WTC11 (cell line): ENCODE measurements around the gene FETUB. TPM values are rescaled to one million over a fixed set of nuclear protein-coding genes. Genes with fewer than 3 reads are reported as not detected.

Source experiments
- ATAC-seq: fragments of 200-7000 bp; cut with Tn5 transposase; 2 replicates; pipeline ENCODE4 v1.10.0; 2021; ENCODE audit warnings: mild to moderate bottlenecking, moderate library complexity
- CTCF ChIA-PET: fragments of 300-600 bp; sonication (Branson Sonifier 250); formaldehyde crosslinking; loops from one replicate; lab custom pipeline; 2021; ENCODE audit warnings: antibody characterized with exemption; lab: Charles Lee
- POLR2A ChIA-PET: fragments of 350-600 bp; sonication (Branson Sonifier 250); formaldehyde crosslinking; loops from one replicate; lab custom pipeline; 2021; ENCODE audit warnings: antibody characterized with exemption; lab: Charles Lee
- DNase-seq: peaks from one replicate; pipeline ENCODE4 v3.0.0; 2021; ENCODE audit warnings: low spot score
- H3K27ac Mint-ChIP-seq: 2 replicates; pipeline ENCODE4 v1.8.0; 2021; ENCODE audit warnings: mixed read lengths
- H3K27me3 Mint-ChIP-seq: 2 replicates; pipeline ENCODE4 v1.8.0; 2021; ENCODE audit warnings: low read depth, mild to moderate bottlenecking, moderate library complexity, mixed read lengths
- H3K36me3 Mint-ChIP-seq: 2 replicates; pipeline ENCODE4 v1.8.0; 2021; ENCODE audit warnings: mixed read lengths
- H3K4me1 Mint-ChIP-seq: 2 replicates; pipeline ENCODE4 v1.8.0; 2022; ENCODE audit warnings: mixed read lengths
- H3K4me3 Mint-ChIP-seq: 2 replicates; pipeline ENCODE4 v1.8.0; 2021; ENCODE audit warnings: mild to moderate bottlenecking, moderate library complexity, mixed read lengths
- H3K9me3 Mint-ChIP-seq: 2 replicates; pipeline ENCODE4 v1.8.0; 2021; ENCODE audit warnings: mixed read lengths
- AR ChIP-seq: fragments of 250-450 bp; sonication (Bioruptor Pico); IDR thresholded peaks from 2 replicates; pipeline ENCODE4 v1.9.0; 2021; ENCODE audit warnings: mild to moderate bottlenecking
- EMX1 ChIP-seq: fragments of 250-450 bp; sonication (Bioruptor Pico); IDR thresholded peaks from 2 replicates; pipeline ENCODE4 v1.8.0; 2021; ENCODE audit warnings: mild to moderate bottlenecking
- FOXP4 ChIP-seq: sonication (generic); formaldehyde crosslinking; IDR thresholded peaks from 2 replicates; pipeline ENCODE4 v1.8.0; 2022; ENCODE audit warnings: mild to moderate bottlenecking, missing genetic modification reagents
- GTF2I ChIP-seq: fragments of 250-450 bp; sonication (Bioruptor Pico); conservative IDR thresholded peaks from 2 replicates; pipeline ENCODE4 v1.4.0; 2021; ENCODE audit warnings: mild to moderate bottlenecking
- NFE2L1 ChIP-seq: sonication (generic); formaldehyde crosslinking; IDR thresholded peaks from 2 replicates; pipeline ENCODE4 v1.8.1; 2023; ENCODE audit warnings: missing genetic modification reagents
- TCF7 ChIP-seq: sonication (generic); formaldehyde crosslinking; IDR thresholded peaks from 2 replicates; pipeline ENCODE4 v1.8.0; 2022; ENCODE audit warnings: mild to moderate bottlenecking, low read depth, missing genetic modification reagents, moderate library complexity
- USF1 ChIP-seq: sonication (generic); formaldehyde crosslinking; IDR thresholded peaks from 2 replicates; pipeline ENCODE4 v1.8.0; 2022; ENCODE audit warnings: mild to moderate bottlenecking, missing genetic modification reagents
- ZBTB21 ChIP-seq: sonication (generic); formaldehyde crosslinking; IDR thresholded peaks from 2 replicates; pipeline ENCODE4 v1.8.1; 2023; ENCODE audit warnings: mild to moderate bottlenecking, missing genetic modification reagents, borderline replicate concordance
- ZNF121 ChIP-seq: sonication (generic); formaldehyde crosslinking; IDR thresholded peaks from 2 replicates; pipeline ENCODE4 v1.8.0; 2023; ENCODE audit warnings: missing genetic modification reagents
- total RNA-seq: library from RNA; stranded (reverse); gene quantifications from 3 replicates; pipeline ENCODE4 v1.2.3, GENCODE V29; 2021
- TF ChIP-seq, protein P1 (sequence below): sonication (generic); formaldehyde crosslinking; IDR thresholded peaks from 2 replicates; pipeline ENCODE4 v1.8.0; 2023; ENCODE audit warnings: missing genetic modification reagents, mild to moderate bottlenecking, borderline replicate concordance
- TF ChIP-seq, protein P2 (sequence below): sonication (generic); formaldehyde crosslinking; IDR thresholded peaks from 2 replicates; pipeline ENCODE4 v1.8.1; 2022; ENCODE audit warnings: low read depth, mild to moderate bottlenecking, moderate library complexity, missing genetic modification reagents, borderline replicate concordance

FETUB gene
- total RNA-seq, 1 experiment from 2014 or later = not detected

- no peak for ATAC-seq
Measured at GRCh38 chr3:186626254-186626847, 13.8 kb upstream of the FETUB start.

GRCh38 chr3:186627852-186628414 lies 12.3 kb upstream of the FETUB start:
- CTCF ChIA-PET = no interaction called here
- DNase-seq = no peak
- Mint-ChIP-seq H3K9me3 (peaks cover 3% of the 10 kb centered on the region; the same call in 1 of the 2 replicates), H3K27me3 (peaks cover 2% of the 10 kb centered on the region; the same call in 1 of the 2 replicates), H3K36me3 (no peaks in the 10 kb centered on the region), H3K4me1 (peaks cover 7% of the 10 kb centered on the region; the same call in 1 of the 2 replicates), H3K4me3 (no peak overlapping the region), H3K27ac (no peak overlapping the region)
- POLR2A ChIA-PET = no interaction called here
- ATAC-seq = no peak
- TF ChIP-seq TCF7 (CRISPR knock-in tag) (no peak), ZBTB21 (CRISPR knock-in tag) (no peak), EMX1 (CRISPR knock-in tag) (no peak), GTF2I (CRISPR knock-in tag) (no peak), ZNF121 (CRISPR knock-in tag) (no peak), AR (CRISPR knock-in tag) (no peak)
- TF ChIP-seq, protein P1, sequence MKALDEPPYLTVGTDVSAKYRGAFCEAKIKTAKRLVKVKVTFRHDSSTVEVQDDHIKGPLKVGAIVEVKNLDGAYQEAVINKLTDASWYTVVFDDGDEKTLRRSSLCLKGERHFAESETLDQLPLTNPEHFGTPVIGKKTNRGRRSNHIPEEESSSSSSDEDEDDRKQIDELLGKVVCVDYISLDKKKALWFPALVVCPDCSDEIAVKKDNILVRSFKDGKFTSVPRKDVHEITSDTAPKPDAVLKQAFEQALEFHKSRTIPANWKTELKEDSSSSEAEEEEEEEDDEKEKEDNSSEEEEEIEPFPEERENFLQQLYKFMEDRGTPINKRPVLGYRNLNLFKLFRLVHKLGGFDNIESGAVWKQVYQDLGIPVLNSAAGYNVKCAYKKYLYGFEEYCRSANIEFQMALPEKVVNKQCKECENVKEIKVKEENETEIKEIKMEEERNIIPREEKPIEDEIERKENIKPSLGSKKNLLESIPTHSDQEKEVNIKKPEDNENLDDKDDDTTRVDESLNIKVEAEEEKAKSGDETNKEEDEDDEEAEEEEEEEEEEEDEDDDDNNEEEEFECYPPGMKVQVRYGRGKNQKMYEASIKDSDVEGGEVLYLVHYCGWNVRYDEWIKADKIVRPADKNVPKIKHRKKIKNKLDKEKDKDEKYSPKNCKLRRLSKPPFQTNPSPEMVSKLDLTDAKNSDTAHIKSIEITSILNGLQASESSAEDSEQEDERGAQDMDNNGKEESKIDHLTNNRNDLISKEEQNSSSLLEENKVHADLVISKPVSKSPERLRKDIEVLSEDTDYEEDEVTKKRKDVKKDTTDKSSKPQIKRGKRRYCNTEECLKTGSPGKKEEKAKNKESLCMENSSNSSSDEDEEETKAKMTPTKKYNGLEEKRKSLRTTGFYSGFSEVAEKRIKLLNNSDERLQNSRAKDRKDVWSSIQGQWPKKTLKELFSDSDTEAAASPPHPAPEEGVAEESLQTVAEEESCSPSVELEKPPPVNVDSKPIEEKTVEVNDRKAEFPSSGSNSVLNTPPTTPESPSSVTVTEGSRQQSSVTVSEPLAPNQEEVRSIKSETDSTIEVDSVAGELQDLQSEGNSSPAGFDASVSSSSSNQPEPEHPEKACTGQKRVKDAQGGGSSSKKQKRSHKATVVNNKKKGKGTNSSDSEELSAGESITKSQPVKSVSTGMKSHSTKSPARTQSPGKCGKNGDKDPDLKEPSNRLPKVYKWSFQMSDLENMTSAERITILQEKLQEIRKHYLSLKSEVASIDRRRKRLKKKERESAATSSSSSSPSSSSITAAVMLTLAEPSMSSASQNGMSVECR (CRISPR knock-in tag) = no peak

More at GRCh38 chr3:186626254-186626847, 13.8 kb upstream of the FETUB start:
- H3K27me3 Mint-ChIP-seq = peaks cover 2% of the 10 kb centered on the region; the same call in 1 of the 2 replicates
- peaks cover 3% of the 10 kb centered on the region; the same call in 1 of the 2 replicates for H3K9me3 Mint-ChIP-seq
- no peak overlapping the region for H3K4me3 Mint-ChIP-seq
- H3K27ac Mint-ChIP-seq = no peak overlapping the region
- ChIA-PET POLR2A (no interaction called here), CTCF (interaction anchor here (1.8 to 2.2 kb wide), 2 partner anchors 9 to 12 kb away, joined by 5 to 15 read pairs; no protein-coding TSS in a partner anchor)
- H3K36me3 Mint-ChIP-seq = no peaks in the 10 kb centered on the region
- no peak for DNase-seq
- TF ChIP-seq NFE2L1 (no peak), USF1 (CRISPR knock-in tag) (no peak), TCF7 (CRISPR knock-in tag) (no peak), AR (CRISPR knock-in tag) (no peak), FOXP4 (CRISPR knock-in tag) (no peak)
- TF ChIP-seq, protein P2, sequence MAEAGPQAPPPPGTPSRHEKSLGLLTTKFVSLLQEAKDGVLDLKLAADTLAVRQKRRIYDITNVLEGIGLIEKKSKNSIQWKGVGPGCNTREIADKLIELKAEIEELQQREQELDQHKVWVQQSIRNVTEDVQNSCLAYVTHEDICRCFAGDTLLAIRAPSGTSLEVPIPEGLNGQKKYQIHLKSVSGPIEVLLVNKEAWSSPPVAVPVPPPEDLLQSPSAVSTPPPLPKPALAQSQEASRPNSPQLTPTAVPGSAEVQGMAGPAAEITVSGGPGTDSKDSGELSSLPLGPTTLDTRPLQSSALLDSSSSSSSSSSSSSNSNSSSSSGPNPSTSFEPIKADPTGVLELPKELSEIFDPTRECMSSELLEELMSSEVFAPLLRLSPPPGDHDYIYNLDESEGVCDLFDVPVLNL = no peak
- H3K4me1 Mint-ChIP-seq = peaks cover 7% of the 10 kb centered on the region; the same call in 1 of the 2 replicates
